Embryonic facial prominence (tissue), 1 donor: Measurements from ENCODE around the gene HTT.

Source experiments
- DNase-seq: peaks from one replicate; pipeline ENCODE4 v3.0.0-alpha.2; 2016; ENCODE audit errors: extremely low spot score

Gene HTT

GRCh38 chr4:3218824-3219760 is 144.6 kb downstream of the HTT start:
- DNase-seq = no peak

GRCh38 chr4:3219761-3220475 is 145.4 kb downstream of the HTT start:
- no peak for DNase-seq

GRCh38 chr4:3220476-3221183 is 146.1 kb downstream of the HTT start:
- no peak for DNase-seq

- DNase-seq = no peak
These were observed 146.7 kb downstream of the HTT start for GRCh38 chr4:3221184-3221494.

- no peak for DNase-seq
These were observed 147.5 kb downstream of the HTT start for GRCh38 chr4:3221996-3222395.

GRCh38 chr4:3223346-3223745 is 148.9 kb downstream of the HTT start:
- no peak for DNase-seq

GRCh38 chr4:3223956-3224748 is 149.7 kb downstream of the HTT start:
- no peak for DNase-seq

- DNase-seq = no peak
These were observed 150.8 kb downstream of the HTT start for GRCh38 chr4:3225071-3225850.

GRCh38 chr4:3225936-3226335 is 151.5 kb downstream of the HTT start:
- no peak for DNase-seq

- no peak for DNase-seq
These were observed 152.0 kb downstream of the HTT start for GRCh38 chr4:3226467-3226866.

GRCh38 chr4:3226944-3227343 is 152.5 kb downstream of the HTT start:
- no peak for DNase-seq

GRCh38 chr4:3227878-3228675 is 153.6 kb downstream of the HTT start:
- no peak for DNase-seq

- DNase-seq = no peak
These were observed 154.4 kb downstream of the HTT start for GRCh38 chr4:3228881-3229280.

- DNase-seq = no peak
These were observed 154.8 kb downstream of the HTT start for GRCh38 chr4:3229328-3229727.

- no peak for DNase-seq
These were observed 155.5 kb downstream of the HTT start for GRCh38 chr4:3229964-3230363.

GRCh38 chr4:3231471-3231870 is 157.0 kb downstream of the HTT start:
- DNase-seq = no peak

- DNase-seq = no peak
These were observed 157.5 kb downstream of the HTT start for GRCh38 chr4:3232001-3232400.

GRCh38 chr4:3232871-3233271 is 158.4 kb downstream of the HTT start:
- DNase-seq = no peak

GRCh38 chr4:3233391-3234071 is 159.1 kb downstream of the HTT start:
- DNase-seq = no peak
